ENCODE results near the gene ECE1. TPM values are rescaled to one million over a fixed set of nuclear protein-coding genes. Genes with fewer than 3 reads are reported as not detected.

ECE1 gene
- polyA plus RNA-seq, 3 donors, result 10.6 to 42.4 (median 23.3) TPM

DNA sequence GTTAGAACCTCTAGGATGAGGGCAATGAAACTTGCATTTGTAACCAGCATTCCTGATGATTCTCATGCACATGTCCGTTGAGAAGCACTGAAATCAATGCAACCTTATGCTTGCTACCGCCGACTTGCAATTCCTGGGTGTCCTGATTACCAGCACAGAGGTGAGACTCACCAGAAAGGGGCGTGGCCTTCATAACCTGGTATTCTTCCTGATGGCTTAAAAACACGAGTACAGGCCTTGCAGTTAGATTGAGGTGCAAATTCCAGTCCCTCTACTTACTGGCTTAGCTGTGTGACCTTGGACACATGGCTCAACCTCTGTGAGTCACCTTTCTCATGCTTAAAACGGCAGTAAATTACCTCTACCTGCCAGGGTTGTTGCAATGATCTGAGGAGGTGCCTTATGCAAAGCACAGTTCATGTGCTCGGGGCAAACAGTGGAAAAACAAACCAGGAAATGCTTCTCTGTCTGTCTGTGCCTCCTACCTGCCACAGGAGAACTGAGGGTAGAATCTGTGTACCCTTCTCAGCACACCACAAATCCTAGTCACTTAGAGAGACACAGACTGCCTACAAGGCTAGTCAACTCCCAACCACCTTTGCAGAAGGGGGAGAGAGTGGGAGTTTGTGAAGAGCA, 39.1 kb upstream of the ECE1 start:
- Mint-ChIP-seq H3K9me3 (peaks cover 0 to 2% (median 0%) of the 10 kb centered on the region in 7 donors), H3K27ac (peak overlapping the region in 1 of 7 donors; percentile 7), H3K27me3 (ENCODE audit: low read depth in 3 of 3) (peaks cover 9 to 52% (median 45%) of the 10 kb centered on the region in 3 donors), H3K36me3 (peaks cover 41 to 50% of the 10 kb centered on the region in 2 donors), H3K4me1 (peaks cover 68% of the 10 kb centered on the region), H3K4me3 (peak overlapping the region in 1 of 2 donors; percentile 76)
- TF ChIP-seq, protein P1, sequence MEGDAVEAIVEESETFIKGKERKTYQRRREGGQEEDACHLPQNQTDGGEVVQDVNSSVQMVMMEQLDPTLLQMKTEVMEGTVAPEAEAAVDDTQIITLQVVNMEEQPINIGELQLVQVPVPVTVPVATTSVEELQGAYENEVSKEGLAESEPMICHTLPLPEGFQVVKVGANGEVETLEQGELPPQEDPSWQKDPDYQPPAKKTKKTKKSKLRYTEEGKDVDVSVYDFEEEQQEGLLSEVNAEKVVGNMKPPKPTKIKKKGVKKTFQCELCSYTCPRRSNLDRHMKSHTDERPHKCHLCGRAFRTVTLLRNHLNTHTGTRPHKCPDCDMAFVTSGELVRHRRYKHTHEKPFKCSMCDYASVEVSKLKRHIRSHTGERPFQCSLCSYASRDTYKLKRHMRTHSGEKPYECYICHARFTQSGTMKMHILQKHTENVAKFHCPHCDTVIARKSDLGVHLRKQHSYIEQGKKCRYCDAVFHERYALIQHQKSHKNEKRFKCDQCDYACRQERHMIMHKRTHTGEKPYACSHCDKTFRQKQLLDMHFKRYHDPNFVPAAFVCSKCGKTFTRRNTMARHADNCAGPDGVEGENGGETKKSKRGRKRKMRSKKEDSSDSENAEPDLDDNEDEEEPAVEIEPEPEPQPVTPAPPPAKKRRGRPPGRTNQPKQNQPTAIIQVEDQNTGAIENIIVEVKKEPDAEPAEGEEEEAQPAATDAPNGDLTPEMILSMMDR (IDR thresholded peaks at IDR 0.05), result no peak
- peaks cover 57 to 61% of the 10 kb centered on the region in 2 donors for H3K4me1 ChIP-seq (ENCODE audit: control insufficient read depth in 1 of 2, insufficient read depth in 2 of 2, low read length in 2 of 2)
- no peaks in the 10 kb centered on the region for H3K9me3 ChIP-seq (replicated peaks in 1 of 2; ENCODE audit: control insufficient read depth in 1 of 2, insufficient read depth in 1 of 2, low read length in 2 of 2)
- H3K4me2 ChIP-seq (replicated peaks; ENCODE audit: extremely low read depth, low read length, poor library complexity, severe bottlenecking), result no peak overlapping the region
- no peak overlapping the region for H2AFZ ChIP-seq (ENCODE audit: insufficient read depth, low read depth, low read length, poor library complexity, severe bottlenecking)
- no peak overlapping the region for H3K4me3 ChIP-seq (replicated peaks in 1 of 3; ENCODE audit: low read depth in 2 of 3, low read length in 3 of 3)
- intact Hi-C loops (cut with micrococcal nuclease), result no loop called here
- no peaks in the 10 kb centered on the region for H4K20me1 ChIP-seq (ENCODE audit: insufficient read depth, low read length)
- 97% methylated on average over 5 of the region's 7 CpGs for WGBS (ENCODE audit: insufficient coverage)
- no peak overlapping the region for H3K9ac ChIP-seq (ENCODE audit: insufficient read depth, low read length, poor library complexity, severe bottlenecking)
- no peak for DNase-seq
- H3K36me3 ChIP-seq (replicated peaks in 1 of 2; ENCODE audit: control insufficient read depth in 1 of 2, insufficient read depth in 2 of 2, low read length in 2 of 2), result no peaks in the 10 kb centered on the region
- peaks cover 2 to 18% of the 10 kb centered on the region in 2 donors for H3K27me3 ChIP-seq (ENCODE audit: control insufficient read depth in 2 of 2, insufficient read depth in 2 of 2, low read length in 2 of 2)
- H3K79me2 ChIP-seq (ENCODE audit: insufficient read depth, low read length), result no peaks in the 10 kb centered on the region
- no peak overlapping the region for H3K27ac ChIP-seq (ENCODE audit: low read depth in 1 of 2, low read length in 2 of 2)

- intact Hi-C loops (cut with micrococcal nuclease), result no loop called here
- Histone ChIP-seq H3K36me3 (replicated peaks in 1 of 2; ENCODE audit: control insufficient read depth in 1 of 2, insufficient read depth in 2 of 2, low read length in 2 of 2) (no peaks in the 10 kb centered on the region), H3K4me3 (replicated peaks in 1 of 3; ENCODE audit: low read depth in 2 of 3, low read length in 3 of 3) (no peak overlapping the region), H3K27me3 (ENCODE audit: control insufficient read depth in 2 of 2, insufficient read depth in 2 of 2, low read length in 2 of 2) (peaks cover 2 to 18% of the 10 kb centered on the region in 2 donors), H3K27ac (ENCODE audit: low read depth in 1 of 2, low read length in 2 of 2) (no peak overlapping the region), H3K9me3 (replicated peaks in 1 of 2; ENCODE audit: control insufficient read depth in 1 of 2, insufficient read depth in 1 of 2, low read length in 2 of 2) (no peaks in the 10 kb centered on the region), H4K20me1 (ENCODE audit: insufficient read depth, low read length) (no peaks in the 10 kb centered on the region), H3K4me1 (ENCODE audit: control insufficient read depth in 1 of 2, insufficient read depth in 2 of 2, low read length in 2 of 2) (peaks cover 57 to 61% of the 10 kb centered on the region in 2 donors), H3K4me2 (replicated peaks; ENCODE audit: extremely low read depth, low read length, poor library complexity, severe bottlenecking) (no peak overlapping the region), H2AFZ (ENCODE audit: insufficient read depth, low read depth, low read length, poor library complexity, severe bottlenecking) (no peak overlapping the region), H3K9ac (ENCODE audit: insufficient read depth, low read length, poor library complexity, severe bottlenecking) (no peak overlapping the region), H3K79me2 (ENCODE audit: insufficient read depth, low read length) (no peaks in the 10 kb centered on the region)
- Mint-ChIP-seq H3K36me3 (peaks cover 35 to 47% of the 10 kb centered on the region in 2 donors), H3K9me3 (peaks cover 0 to 2% (median 0%) of the 10 kb centered on the region in 7 donors), H3K4me3 (peak overlapping the region in 1 of 2 donors; percentile 67), H3K4me1 (peaks cover 68% of the 10 kb centered on the region), H3K27me3 (ENCODE audit: low read depth in 3 of 3) (peaks cover 9 to 50% (median 44%) of the 10 kb centered on the region in 3 donors), H3K27ac (peak overlapping the region in 4 of 7 donors; percentile 11 to 54 (median 16))
- DNase-seq, result no peak
- TF ChIP-seq, protein P1 (IDR thresholded peaks at IDR 0.05), result no peak
- 98% methylated on average over 12 of the region's 15 CpGs for WGBS (ENCODE audit: insufficient coverage)
Observed at GRCh38 chr1:21327566-21328323, 37.5 kb upstream of the ECE1 start.
